Activated CD4-positive, alpha-beta T cell treated with anti-CD3 and anti-CD28 coated beads for 48 hours (primary cell): Measurements from ENCODE around the gene FZD1.

Source experiments
- DNase-seq: peaks from one replicate; pipeline ENCODE4 v3.0.0-alpha.2; 2020

The FZD1 gene

GRCh38 chr7:91265693-91266066 lies 1.4 kb downstream of the FZD1 start:
- no peak for DNase-seq

GRCh38 chr7:91266067-91266688 lies 1.9 kb downstream of the FZD1 start:
- no peak for DNase-seq

- no peak for DNase-seq
Observed at GRCh38 chr7:91266689-91267090, 2.5 kb downstream of the FZD1 start.

GRCh38 chr7:91267171-91267955 lies 3.1 kb downstream of the FZD1 start:
- no peak for DNase-seq

- DNase-seq = no peak
Observed at GRCh38 chr7:91270372-91270771, 6.1 kb downstream of the FZD1 start.

GRCh38 chr7:91276909-91277308 lies 12.7 kb downstream of the FZD1 start:
- DNase-seq = no peak

- DNase-seq = no peak
Observed at GRCh38 chr7:91280185-91280584, 16.0 kb downstream of the FZD1 start.

GRCh38 chr7:91280604-91281003 lies 16.4 kb downstream of the FZD1 start:
- no peak for DNase-seq

- DNase-seq = no peak
Observed at GRCh38 chr7:91285696-91286355, 21.6 kb downstream of the FZD1 start.

- DNase-seq = no peak
Observed at GRCh38 chr7:91286432-91286831, 22.2 kb downstream of the FZD1 start.

- DNase-seq = no peak
Observed at GRCh38 chr7:91287371-91288084, 23.3 kb downstream of the FZD1 start.

GRCh38 chr7:91288208-91288824 lies 24.1 kb downstream of the FZD1 start:
- peak; percentile 48 for DNase-seq

- no peak for DNase-seq
Observed at GRCh38 chr7:91289633-91290254, 25.5 kb downstream of the FZD1 start.

GRCh38 chr7:91291302-91291701 lies 27.1 kb downstream of the FZD1 start:
- no peak for DNase-seq

GRCh38 chr7:91291902-91292301 lies 27.7 kb downstream of the FZD1 start:
- no peak for DNase-seq

GRCh38 chr7:91292506-91292905 lies 28.3 kb downstream of the FZD1 start:
- no peak for DNase-seq

GRCh38 chr7:91293136-91293535 lies 28.9 kb downstream of the FZD1 start:
- DNase-seq = no peak

- DNase-seq = no peak
Observed at GRCh38 chr7:91293840-91294239, 29.6 kb downstream of the FZD1 start.

GRCh38 chr7:91294639-91295220 lies 30.5 kb downstream of the FZD1 start:
- no peak for DNase-seq

GRCh38 chr7:91295576-91295975 lies 31.3 kb downstream of the FZD1 start:
- DNase-seq = no peak

GRCh38 chr7:91297939-91298338 lies 33.7 kb downstream of the FZD1 start:
- DNase-seq = no peak
